Measurements from ENCODE around the gene ATF7IP. TPM values are rescaled to one million over a fixed set of nuclear protein-coding genes. Genes with fewer than 3 reads are reported as not detected.

ATF7IP gene
- total RNA-seq, 2 experiments from 2014 or later = 101 to 107 TPM

- Mint-ChIP-seq H3K27me3 (no peaks in the 10 kb centered on the region), H3K36me3 (ENCODE audit: low read depth) (peaks cover 66% of the 10 kb centered on the region), H3K27ac (peak overlapping the region; percentile 7), H3K4me1 (ENCODE audit: low read depth) (peaks cover 63% of the 10 kb centered on the region), H3K9me3 (peaks cover 12% of the 10 kb centered on the region), H3K4me3 (no peak overlapping the region)
- ATAC-seq (no peak), DNase-seq (no peak)
- ChIA-PET CTCF (no interaction called here), POLR2A (interaction anchor here (0.7 kb wide), 1 partner anchor 297 kb away, joined by 3 read pairs; no protein-coding TSS in a partner anchor)
- intact Hi-C loops (cut with micrococcal nuclease) = no loop called here
- no peak for TF ChIP-seq CTCF (IDR thresholded peaks at IDR 0.05)
Observed at GRCh38 chr12:14431975-14432374, 66.5 kb downstream of the ATF7IP start.

DNA sequence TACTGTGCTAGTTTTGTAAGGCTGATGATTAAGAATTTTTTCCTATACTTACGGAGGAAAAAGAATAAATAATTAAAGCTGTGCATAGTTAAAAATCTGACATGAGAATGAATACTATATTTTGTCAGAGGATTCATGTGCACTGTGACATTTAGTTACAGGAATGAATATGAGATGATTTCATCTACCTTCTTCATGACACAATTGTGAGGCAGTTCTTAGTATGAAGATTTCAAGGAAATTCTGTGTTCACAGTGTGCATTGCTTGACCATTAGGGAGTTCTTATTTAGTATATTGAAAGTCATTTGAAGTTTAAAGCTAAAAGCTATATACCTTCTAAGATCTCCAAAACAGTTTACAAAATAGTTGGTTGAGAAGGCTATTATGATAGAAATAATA lies 70.1 kb downstream of the ATF7IP start:
- DNase-seq (no peak), ATAC-seq (peak; percentile 53)
- CTCF ChIA-PET = interaction anchor here (0.9 to 2.2 kb wide), 5 partner anchors 17 to 250 kb away, joined by 3 to 14 read pairs (median 5); partner anchors contain the start of gene ATF7IP
- peaks cover 55% of the 10 kb centered on the region for H3K36me3 Mint-ChIP-seq (ENCODE audit: low read depth)
- H3K27ac Mint-ChIP-seq = no peak overlapping the region
- no peak overlapping the region for H3K4me3 Mint-ChIP-seq
- intact Hi-C loops (cut with micrococcal nuclease) = no loop called here
- TF ChIP-seq CTCF (IDR thresholded peaks at IDR 0.05) = no peak
- peaks cover 5% of the 10 kb centered on the region for H3K9me3 Mint-ChIP-seq
- H3K27me3 Mint-ChIP-seq = no peaks in the 10 kb centered on the region
- POLR2A ChIA-PET = interaction anchor here (1.2 kb wide), 1 partner anchor 8 kb away, joined by 3 read pairs; no protein-coding TSS in a partner anchor
- peaks cover 42% of the 10 kb centered on the region for H3K4me1 Mint-ChIP-seq (ENCODE audit: low read depth)

GRCh38 chr12:14442221-14442881 lies 76.9 kb downstream of the ATF7IP start:
- DNase-seq (no peak), ATAC-seq (no peak)
- intact Hi-C loops (cut with micrococcal nuclease) = no loop called here
- TF ChIP-seq CTCF (IDR thresholded peaks at IDR 0.05) = no peak
- H3K36me3 Mint-ChIP-seq (ENCODE audit: low read depth) = peaks cover 68% of the 10 kb centered on the region
- no peaks in the 10 kb centered on the region for H3K27me3 Mint-ChIP-seq
- H3K4me1 Mint-ChIP-seq (ENCODE audit: low read depth) = peaks cover 19% of the 10 kb centered on the region
- H3K27ac Mint-ChIP-seq = peak overlapping the region; percentile 9
- ChIA-PET POLR2A (no interaction called here), CTCF (interaction anchor here (0.7 to 3.2 kb wide), 3 partner anchors 12 to 204 kb away, joined by 3 to 12 read pairs (median 3); no protein-coding TSS in a partner anchor)
- no peak overlapping the region for H3K4me3 Mint-ChIP-seq
- peaks cover 5% of the 10 kb centered on the region for H3K9me3 Mint-ChIP-seq

DNA sequence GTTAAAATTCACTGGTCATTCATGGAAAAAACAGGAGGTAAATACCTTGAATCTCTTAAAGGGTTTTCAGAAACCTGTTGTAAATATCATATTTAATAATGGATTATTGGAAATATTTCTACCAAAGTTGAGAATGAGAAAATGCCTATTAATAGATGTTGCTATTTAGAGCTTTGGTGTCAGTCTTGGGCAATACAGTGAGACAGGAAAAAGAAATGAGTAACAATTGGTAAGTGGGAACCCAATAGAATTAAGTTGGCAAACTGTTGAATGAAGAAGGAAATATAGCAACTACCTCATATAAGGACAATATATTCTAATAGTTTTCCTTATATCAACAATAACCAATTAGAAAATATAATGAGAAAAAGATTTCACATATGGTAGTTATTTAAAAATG lies 78.0 kb downstream of the ATF7IP start:
- POLR2A ChIA-PET = no interaction called here
- Mint-ChIP-seq H3K27ac (no peak overlapping the region), H3K4me1 (ENCODE audit: low read depth) (peaks cover 24% of the 10 kb centered on the region), H3K27me3 (no peaks in the 10 kb centered on the region), H3K36me3 (ENCODE audit: low read depth) (peaks cover 73% of the 10 kb centered on the region), H3K9me3 (peaks cover 5% of the 10 kb centered on the region), H3K4me3 (no peak overlapping the region)
- DNase-seq (no peak), ATAC-seq (no peak)
- CTCF ChIA-PET = interaction anchor here (0.7 to 3.2 kb wide), 3 partner anchors 9 to 206 kb away, joined by 3 to 12 read pairs (median 3); no protein-coding TSS in a partner anchor
- intact Hi-C loops (cut with micrococcal nuclease) = no loop called here
- no peak for TF ChIP-seq CTCF (IDR thresholded peaks at IDR 0.05)

DNA sequence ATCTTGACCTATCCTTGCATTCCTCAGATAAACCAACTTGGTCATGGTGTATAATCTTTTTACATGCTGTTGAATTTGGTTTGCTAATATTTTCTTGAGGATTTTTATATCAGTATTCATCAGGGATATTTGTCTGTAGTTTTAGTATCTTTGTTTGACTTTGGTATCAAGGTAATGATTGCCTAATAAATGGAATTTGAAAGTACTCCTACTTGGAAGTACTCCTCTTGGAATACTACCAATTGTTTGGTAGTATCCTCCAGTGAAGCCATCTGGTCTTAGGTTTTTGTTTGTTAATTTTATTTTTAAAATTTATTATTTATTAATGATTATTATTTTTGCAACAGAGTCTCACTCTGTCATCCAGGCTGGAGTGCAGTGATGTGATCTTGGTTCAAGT lies 85.0 kb downstream of the ATF7IP start:
- DNase-seq (no peak), ATAC-seq (no peak)
- ChIA-PET CTCF (no interaction called here), POLR2A (no interaction called here)
- Mint-ChIP-seq H3K27ac (no peak overlapping the region), H3K36me3 (ENCODE audit: low read depth) (peaks cover 85% of the 10 kb centered on the region), H3K4me3 (no peak overlapping the region), H3K9me3 (peaks cover 8% of the 10 kb centered on the region), H3K27me3 (no peaks in the 10 kb centered on the region), H3K4me1 (ENCODE audit: low read depth) (peaks cover 64% of the 10 kb centered on the region)
- intact Hi-C loops (cut with micrococcal nuclease) = no loop called here
- no peak for TF ChIP-seq CTCF (IDR thresholded peaks at IDR 0.05)
